Upper lobe of right lung (tissue), 1 donor: ENCODE data around the gene HIC1. TPM values are rescaled to one million over a fixed set of nuclear protein-coding genes. Genes with fewer than 3 reads are reported as not detected.

Source experiments
- ATAC-seq: fragments of 200-7000 bp; cut with Tn5 transposase; one replicate; pipeline ENCODE4 v1.9.1; 2020; ENCODE audit warnings: mild to moderate bottlenecking, moderate library complexity
- DNase-seq: peaks from one replicate; pipeline ENCODE4 v3.0.0-alpha.2; 2020
- H3K27ac ChIP-seq: fragments of 200-600 bp; one replicate; pipeline ENCODE4 v1.8.0; 2022
- H3K27me3 ChIP-seq: fragments of 200-600 bp; one replicate; pipeline ENCODE4 v1.8.0; 2022; ENCODE audit warnings: mild to moderate bottlenecking
- H3K36me3 ChIP-seq: fragments of 200-600 bp; one replicate; pipeline ENCODE4 v1.8.0; 2022
- H3K4me1 ChIP-seq: fragments of 200-600 bp; one replicate; pipeline ENCODE4 v1.8.0; 2022
- H3K4me3 ChIP-seq: fragments of 200-600 bp; one replicate; pipeline ENCODE4 v1.8.0; 2022; ENCODE audit warnings: mild to moderate bottlenecking
- H3K9me3 ChIP-seq: fragments of 200-600 bp; one replicate; pipeline ENCODE4 v1.8.0; 2022
- intact Hi-C: fragments of 100-400 bp; cut with DNase I; formaldehyde crosslinking; loops from one replicate; pipeline ENCODE4 v1.11.0; 2022
- total RNA-seq: library from RNA; stranded (reverse); fragmentation: NEBNext Ultra II Directional; extraction: Animal tissue kit (Norgen Biotek cat#: 25700); gene quantifications from one replicate; pipeline ENCODE4 v1.2.1, GENCODE V29; 2021
- TF ChIP-seq, protein P1 (sequence below): fragments of 200-600 bp; IDR thresholded peaks from one replicate; pipeline ENCODE4 v1.8.0; 2022; ENCODE audit warnings: antibody characterized with exemption
- donor health status: DM: no; HTN: yes; CAD: no; lungs with severe emphysema.

Gene HIC1
- total RNA-seq, 1 donor from 2014 or later, result 20.8 TPM

DNA sequence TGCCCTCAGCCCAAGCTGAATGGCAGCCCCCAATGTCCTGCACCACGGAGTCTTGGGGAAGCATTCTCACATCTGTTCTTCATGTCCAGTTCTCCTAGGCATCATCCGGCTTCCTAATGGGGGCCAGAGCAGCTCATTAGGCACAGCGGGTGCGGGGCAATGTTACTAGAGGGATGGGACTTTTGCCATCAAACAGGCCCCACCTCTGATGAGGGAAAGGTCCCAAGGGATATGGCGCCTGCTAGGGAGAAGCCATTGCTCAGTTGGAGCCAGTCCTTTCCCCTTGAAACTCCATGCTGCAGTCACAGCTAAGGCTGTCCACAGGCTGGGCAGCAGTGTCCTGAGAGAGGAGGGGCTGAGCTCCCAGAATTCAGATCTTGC lies 26.7 kb upstream of the HIC1 start:
- H3K4me3 ChIP-seq, result no peak overlapping the region
- TF ChIP-seq, protein P1, sequence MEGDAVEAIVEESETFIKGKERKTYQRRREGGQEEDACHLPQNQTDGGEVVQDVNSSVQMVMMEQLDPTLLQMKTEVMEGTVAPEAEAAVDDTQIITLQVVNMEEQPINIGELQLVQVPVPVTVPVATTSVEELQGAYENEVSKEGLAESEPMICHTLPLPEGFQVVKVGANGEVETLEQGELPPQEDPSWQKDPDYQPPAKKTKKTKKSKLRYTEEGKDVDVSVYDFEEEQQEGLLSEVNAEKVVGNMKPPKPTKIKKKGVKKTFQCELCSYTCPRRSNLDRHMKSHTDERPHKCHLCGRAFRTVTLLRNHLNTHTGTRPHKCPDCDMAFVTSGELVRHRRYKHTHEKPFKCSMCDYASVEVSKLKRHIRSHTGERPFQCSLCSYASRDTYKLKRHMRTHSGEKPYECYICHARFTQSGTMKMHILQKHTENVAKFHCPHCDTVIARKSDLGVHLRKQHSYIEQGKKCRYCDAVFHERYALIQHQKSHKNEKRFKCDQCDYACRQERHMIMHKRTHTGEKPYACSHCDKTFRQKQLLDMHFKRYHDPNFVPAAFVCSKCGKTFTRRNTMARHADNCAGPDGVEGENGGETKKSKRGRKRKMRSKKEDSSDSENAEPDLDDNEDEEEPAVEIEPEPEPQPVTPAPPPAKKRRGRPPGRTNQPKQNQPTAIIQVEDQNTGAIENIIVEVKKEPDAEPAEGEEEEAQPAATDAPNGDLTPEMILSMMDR, result no peak
- H3K27me3 ChIP-seq, result peaks cover 46% of the 10 kb centered on the region
- H3K36me3 ChIP-seq, result no peaks in the 10 kb centered on the region
- ATAC-seq, result no peak
- peaks cover 32% of the 10 kb centered on the region for H3K4me1 ChIP-seq
- DNase-seq, result no peak
- no peak overlapping the region for H3K27ac ChIP-seq
- no peaks in the 10 kb centered on the region for H3K9me3 ChIP-seq
- intact Hi-C loops, result loop anchor here (5.0 kb wide), 1 partner anchor 121 kb away; no protein-coding TSS in a partner anchor

DNA sequence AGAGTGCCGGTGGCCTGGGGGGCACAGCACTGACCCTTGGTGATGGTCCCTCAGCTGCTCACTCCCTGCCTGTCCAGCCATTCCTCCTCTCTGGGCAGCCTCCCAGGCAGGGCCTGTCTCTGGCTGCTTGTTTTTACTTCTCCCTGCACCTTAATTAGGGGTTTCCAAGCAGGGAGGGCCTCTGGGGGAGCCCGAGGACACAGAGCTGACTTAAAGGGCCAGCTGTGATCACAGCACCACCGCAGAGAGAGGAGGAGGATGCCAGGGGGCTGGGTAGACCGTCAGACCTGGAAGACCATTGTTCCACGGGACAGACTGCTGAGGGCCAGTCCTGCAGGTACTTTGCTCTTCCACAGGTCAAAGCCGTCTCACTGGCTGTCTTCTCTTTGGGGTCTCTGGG lies 26.2 kb upstream of the HIC1 start:
- DNase-seq (no peak), ATAC-seq (no peak)
- H3K27ac ChIP-seq, result no peak overlapping the region
- intact Hi-C loops, result loop anchor here (5.0 kb wide), 1 partner anchor 121 kb away; no protein-coding TSS in a partner anchor
- peaks cover 45% of the 10 kb centered on the region for H3K27me3 ChIP-seq
- TF ChIP-seq, protein P1, result no peak
- no peaks in the 10 kb centered on the region for H3K9me3 ChIP-seq
- peaks cover 28% of the 10 kb centered on the region for H3K4me1 ChIP-seq
- H3K4me3 ChIP-seq, result no peak overlapping the region
- peaks cover 4% of the 10 kb centered on the region for H3K36me3 ChIP-seq

GRCh38 chr17:2029911-2030778 lies 24.8 kb upstream of the HIC1 start, which contains the start of gene DPH1:
TSS of gene DPH1 (plus strand) at chr17:2030153. CDS start at chr17:2030170, 17 bp downstream.
- Histone ChIP-seq H3K27me3 (peaks cover 31% of the 10 kb centered on the region), H3K4me3 (peak within 1 kb of the TSS; percentile 93), H3K27ac (peak within 1 kb of the TSS; percentile 69), H3K36me3 (peaks cover 5% of the 10 kb centered on the region), H3K9me3 (no peaks in the 10 kb centered on the region), H3K4me1 (peaks cover 18% of the 10 kb centered on the region)
- DNase-seq, result peak; percentile 94
- TF ChIP-seq, protein P1, result no peak
- ATAC-seq, result peak; percentile 93
- intact Hi-C loops, result loop anchor here (5.0 kb wide), 1 partner anchor 123 kb away; no protein-coding TSS in a partner anchor

- Histone ChIP-seq H3K4me3 (peak overlapping the region; percentile 93), H3K36me3 (peaks cover 8% of the 10 kb centered on the region), H3K9me3 (no peaks in the 10 kb centered on the region), H3K4me1 (peaks cover 14% of the 10 kb centered on the region), H3K27me3 (peaks cover 27% of the 10 kb centered on the region), H3K27ac (peak overlapping the region; percentile 69)
- no peak for DNase-seq
- intact Hi-C loops, result no loop called here
- no peak for ATAC-seq
- TF ChIP-seq, protein P1, result peak; percentile 45
Observed at GRCh38 chr17:2030779-2031163, 24.1 kb upstream of the HIC1 start.

DNA sequence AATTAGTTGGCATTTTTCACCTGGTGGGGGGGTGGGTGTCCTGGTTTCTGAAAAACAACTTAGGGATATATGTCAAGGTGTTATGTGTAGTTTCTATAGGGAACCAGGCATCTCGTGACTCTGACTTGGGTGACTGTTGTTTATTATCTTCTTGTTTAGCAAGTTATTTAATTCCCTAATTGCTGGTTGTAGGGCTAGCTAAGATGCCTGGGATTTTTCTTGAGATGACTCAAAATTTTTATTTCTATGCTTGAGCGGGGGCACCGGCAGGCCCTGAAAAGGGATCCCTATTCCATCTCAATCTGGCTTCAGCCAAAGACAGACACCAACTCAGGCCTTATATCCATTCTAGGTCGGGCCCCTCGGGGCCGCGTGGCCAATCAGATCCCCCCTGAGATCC lies 21.8 kb upstream of the HIC1 start:
- Histone ChIP-seq H3K27ac (no peak overlapping the region), H3K4me3 (no peak overlapping the region), H3K4me1 (peaks cover 10% of the 10 kb centered on the region), H3K9me3 (no peaks in the 10 kb centered on the region), H3K36me3 (peaks cover 32% of the 10 kb centered on the region), H3K27me3 (peaks cover 7% of the 10 kb centered on the region)
- intact Hi-C loops, result no loop called here
- DNase-seq (no peak), ATAC-seq (no peak)
- TF ChIP-seq, protein P1, result no peak
